HL-60 (cell line): ENCODE measurements around the gene FHIT.

Source experiments
- DNase-seq, 2 experiments: peaks; one replicate each; pipeline ENCODE4 v3.0.0-alpha.2; 2010 to 2020; ENCODE audit warnings: low read depth in 1 of 2, low spot score in 1 of 2
- H3K27ac ChIP-seq: fragments of 250-450 bp; sonication (Bioruptor Pico); replicated peaks from 2 replicates; pipeline ENCODE4 v1.5.1; 2020; ENCODE audit warnings: mild to moderate bottlenecking, moderate library complexity
- H3K27me3 ChIP-seq: fragments of 250-450 bp; sonication (Bioruptor Pico); 2 replicates; pipeline ENCODE4 v1.5.1; 2021; ENCODE audit warnings: mild to moderate bottlenecking, moderate library complexity; ENCODE audit not compliant: insufficient read depth, poor library complexity, severe bottlenecking
- H3K4me3 ChIP-seq: replicated peaks from 2 replicates; pipeline ENCODE4 v1.5.1; 2011; ENCODE audit warnings: mild to moderate bottlenecking, control low read depth, low read length; ENCODE audit not compliant: insufficient read depth
- CTCF ChIP-seq: IDR thresholded peaks from one replicate; pipeline ENCODE4 v1.5.1; 2011; ENCODE audit warnings: low read length, control low read depth, inconsistent platforms; ENCODE audit not compliant: insufficient read depth
- GABPA ChIP-seq: IDR thresholded peaks from 2 replicates; pipeline ENCODE4 v1.6.1; 2012; ENCODE audit warnings: low read depth
- POLR2AphosphoS5 ChIP-seq: IDR thresholded peaks from 2 replicates; pipeline ENCODE4 v1.6.1; 2012; ENCODE audit warnings: low read depth
- REST ChIP-seq: IDR thresholded peaks from 2 replicates; pipeline ENCODE4 v1.6.1; 2012; ENCODE audit warnings: low read depth; ENCODE audit not compliant: insufficient replicate concordance
- SPI1 ChIP-seq: IDR thresholded peaks from 2 replicates; pipeline ENCODE4 v1.6.1; 2012; ENCODE audit warnings: low read depth, mild to moderate bottlenecking, borderline replicate concordance

The FHIT gene

DNA sequence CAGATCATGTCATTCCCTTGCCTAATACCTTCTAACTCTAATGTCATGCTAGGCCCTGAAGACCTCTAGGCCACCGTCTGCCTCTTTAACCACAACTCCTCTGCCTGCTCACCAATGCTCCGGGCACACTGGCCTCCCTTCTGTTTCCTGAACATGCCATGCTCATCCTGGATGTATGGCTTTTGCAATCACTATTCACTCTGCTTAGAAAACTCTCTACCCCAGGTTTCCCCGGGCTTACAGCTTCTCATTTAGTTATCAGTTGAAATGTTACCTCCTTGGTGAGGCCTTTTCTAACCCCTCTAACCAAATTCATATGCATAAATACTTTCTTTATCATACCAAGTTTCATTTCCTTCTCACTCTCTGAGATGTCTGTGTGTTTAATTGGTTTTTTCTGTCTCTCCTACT is 1473.6 kb downstream of the FHIT start:
- Histone ChIP-seq H3K4me3 (no peak overlapping the region), H3K27me3 (no peaks in the 10 kb centered on the region), H3K27ac (no peak overlapping the region)
- TF ChIP-seq SPI1 (no peak), POLR2AphosphoS5 (peak; percentile 64), GABPA (peak; percentile 15; the same call in 1 of the 2 replicates)
- peak in 1 of 2 experiments; percentile 41 for DNase-seq

DNA sequence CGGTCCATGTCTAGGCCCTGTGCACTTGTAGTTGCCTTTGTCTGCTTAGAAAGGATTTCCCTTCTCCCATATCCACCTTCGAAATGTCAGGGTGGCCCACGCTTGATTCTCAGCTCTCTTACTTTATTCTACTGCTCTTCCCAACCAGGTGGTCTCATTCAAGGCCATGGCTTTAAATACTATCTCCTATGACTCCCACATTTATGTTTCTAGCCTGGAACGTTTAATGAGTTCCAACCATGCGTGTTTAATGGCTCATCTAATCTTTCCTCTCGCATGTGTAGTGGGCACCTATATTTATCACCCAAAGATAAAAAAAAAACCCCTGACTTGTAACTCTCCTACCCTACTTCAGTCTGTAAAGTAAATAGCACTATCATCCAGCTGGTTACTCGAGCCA is 1474.2 kb downstream of the FHIT start:
- H3K27me3 ChIP-seq, result no peaks in the 10 kb centered on the region
- H3K4me3 ChIP-seq, result no peak overlapping the region
- TF ChIP-seq GABPA, result no peak
- no peak for TF ChIP-seq POLR2AphosphoS5
- TF ChIP-seq SPI1, result no peak
- no peak for TF ChIP-seq REST
- no peak for TF ChIP-seq CTCF
- no peak overlapping the region for H3K27ac ChIP-seq
- no peak for DNase-seq

DNA sequence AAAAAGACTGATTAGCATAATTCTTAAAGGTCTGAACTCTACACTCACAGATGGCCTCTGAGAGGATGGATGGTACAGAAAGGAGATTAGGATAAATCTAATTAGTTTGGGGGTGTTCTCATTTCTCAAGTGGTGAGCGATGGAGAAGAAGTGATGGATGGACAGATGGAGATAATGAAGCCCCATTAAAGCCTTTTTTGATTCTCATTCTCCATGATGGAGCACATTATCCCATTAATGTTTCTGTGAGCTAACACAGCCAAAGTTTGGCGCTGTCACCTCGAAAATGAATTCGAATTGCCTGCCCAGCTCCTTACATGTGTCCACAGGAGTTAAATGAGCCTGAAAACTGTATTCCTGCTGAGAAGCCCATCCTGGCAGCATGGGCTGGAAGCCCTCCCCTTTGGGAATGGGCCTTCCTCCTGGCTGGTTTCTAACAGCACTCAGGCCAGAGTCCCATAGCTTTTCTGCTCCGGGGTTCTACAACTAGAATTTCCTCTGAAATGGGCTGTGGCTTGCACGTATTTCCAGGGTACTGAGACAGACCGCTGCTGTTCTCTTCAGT is 1475.4 kb downstream of the FHIT start:
- no peak for TF ChIP-seq CTCF
- no peak for TF ChIP-seq REST
- no peak for TF ChIP-seq POLR2AphosphoS5
- TF ChIP-seq GABPA, result no peak
- no peak for TF ChIP-seq SPI1
- Histone ChIP-seq H3K27ac (no peak overlapping the region), H3K27me3 (no peaks in the 10 kb centered on the region), H3K4me3 (no peak overlapping the region)
- DNase-seq, result no peak

DNA sequence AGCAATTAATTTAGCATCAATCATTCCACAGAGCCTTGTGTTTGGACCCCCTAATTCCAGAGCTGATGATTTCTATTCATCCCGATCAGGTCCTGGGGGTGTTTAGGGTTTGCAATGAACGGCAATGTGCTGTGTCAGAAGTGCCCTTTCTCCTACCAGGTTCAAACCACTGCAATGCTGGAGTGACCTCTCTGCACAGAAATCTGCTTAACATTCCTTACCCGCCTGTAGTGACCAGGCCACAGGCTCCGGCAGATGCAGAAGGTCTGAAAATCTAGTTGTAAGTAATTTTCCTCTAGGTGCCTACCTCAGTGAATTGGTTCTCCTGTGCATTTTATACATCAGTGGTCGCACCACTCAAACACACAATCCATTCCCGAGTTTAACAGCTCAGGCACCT is 1476.1 kb downstream of the FHIT start:
- no peak for DNase-seq
- TF ChIP-seq SPI1, result no peak
- no peak for TF ChIP-seq REST
- TF ChIP-seq POLR2AphosphoS5, result no peak
- no peak for TF ChIP-seq CTCF
- no peak for TF ChIP-seq GABPA
- Histone ChIP-seq H3K4me3 (no peak overlapping the region), H3K27me3 (no peaks in the 10 kb centered on the region), H3K27ac (no peak overlapping the region)
